Epithelial cell of proximal tubule (primary cell): ENCODE data around the gene PLAC8. TPM values are rescaled to one million over a fixed set of nuclear protein-coding genes. Genes with fewer than 3 reads are reported as not detected.
A peak's percentile ranks its signal among the peaks of the same experiment; 100 is the strongest.

Experiments
- DNase-seq: peaks from one replicate; pipeline ENCODE4 v3.0.0-alpha.2; 2011; ENCODE audit warnings: low read depth
- H3K4me3 ChIP-seq: 2 replicates; pipeline ENCODE4 v1.5.1; 2011; ENCODE audit warnings: low read depth, mild to moderate bottlenecking, low read length
- total RNA-seq: library from RNA; depleted of rRNA; stranded (reverse); fragments of >200 nt; gene quantifications from 2 replicates; pipeline ENCODE4 v1.2.3, GENCODE V29; 2015
- TF ChIP-seq, protein P1 (sequence below): conservative IDR thresholded peaks from 2 replicates; pipeline ENCODE4 v1.5.1; 2012; ENCODE audit warnings: low read depth, mild to moderate bottlenecking, low read length

PLAC8 gene
- total RNA-seq, 1 donor from 2014 or later = 1.7 TPM

- DNase-seq = no peak
- no peak overlapping the region for H3K4me3 ChIP-seq
- TF ChIP-seq, protein P1, sequence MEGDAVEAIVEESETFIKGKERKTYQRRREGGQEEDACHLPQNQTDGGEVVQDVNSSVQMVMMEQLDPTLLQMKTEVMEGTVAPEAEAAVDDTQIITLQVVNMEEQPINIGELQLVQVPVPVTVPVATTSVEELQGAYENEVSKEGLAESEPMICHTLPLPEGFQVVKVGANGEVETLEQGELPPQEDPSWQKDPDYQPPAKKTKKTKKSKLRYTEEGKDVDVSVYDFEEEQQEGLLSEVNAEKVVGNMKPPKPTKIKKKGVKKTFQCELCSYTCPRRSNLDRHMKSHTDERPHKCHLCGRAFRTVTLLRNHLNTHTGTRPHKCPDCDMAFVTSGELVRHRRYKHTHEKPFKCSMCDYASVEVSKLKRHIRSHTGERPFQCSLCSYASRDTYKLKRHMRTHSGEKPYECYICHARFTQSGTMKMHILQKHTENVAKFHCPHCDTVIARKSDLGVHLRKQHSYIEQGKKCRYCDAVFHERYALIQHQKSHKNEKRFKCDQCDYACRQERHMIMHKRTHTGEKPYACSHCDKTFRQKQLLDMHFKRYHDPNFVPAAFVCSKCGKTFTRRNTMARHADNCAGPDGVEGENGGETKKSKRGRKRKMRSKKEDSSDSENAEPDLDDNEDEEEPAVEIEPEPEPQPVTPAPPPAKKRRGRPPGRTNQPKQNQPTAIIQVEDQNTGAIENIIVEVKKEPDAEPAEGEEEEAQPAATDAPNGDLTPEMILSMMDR = peak; percentile 16
Observed at GRCh38 chr4:83040269-83040668, 74.3 kb downstream of the PLAC8 start.

Other genes starting within 250 kb of the PLAC8 start
- gene SEC31A, start 223.6 kb downstream of the PLAC8 start, total RNA-seq = 77.0 and 98.8 TPM in 2 replicates
- gene THAP9, start 214.0 kb downstream of the PLAC8 start, total RNA-seq = 2.5 and 3.0 TPM in 2 replicates
- 8.4 and 14.7 TPM in 2 replicates for gene LIN54, start 103.9 kb downstream of the PLAC8 start, total RNA-seq
- gene COPS4, start 79.5 kb downstream of the PLAC8 start, total RNA-seq = 27.0 and 68.5 TPM in 2 replicates
- 28.8 and 36.4 TPM in 2 replicates for gene COQ2, start 170.1 kb upstream of the PLAC8 start, total RNA-seq
- 0.69 and 3.8 TPM in 2 replicates for gene HPSE, start 220.1 kb upstream of the PLAC8 start, total RNA-seq